Neural progenitor cell (in vitro differentiated cells): ENCODE measurements around the gene C1QTNF6. TPM values are rescaled to one million over a fixed set of nuclear protein-coding genes. Genes with fewer than 3 reads are reported as not detected.
A peak's percentile ranks its signal among the peaks of the same experiment; 100 is the strongest.

ENCODE experiments used
- DNase-seq: peaks from one replicate; pipeline ENCODE4 v3.0.0-alpha.2; 2016; ENCODE audit warnings: low spot score
- H2AFZ ChIP-seq: fragments of 200-600 bp; sonication (generic); replicated peaks from 2 replicates; pipeline ENCODE4 v1.6.1; 2016; ENCODE audit warnings: antibody characterized with exemption
- H3F3A ChIP-seq: fragments of 200-600 bp; sonication (generic); 2 replicates; pipeline ENCODE4 v1.6.1; 2016; ENCODE audit warnings: antibody characterized with exemption, low read depth
- H3K27ac ChIP-seq: fragments of 200-600 bp; sonication (generic); 2 replicates; pipeline ENCODE4 v1.5.1; 2016; ENCODE audit warnings: mild to moderate bottlenecking
- H3K27me3 ChIP-seq: fragments of 200-600 bp; sonication (generic); 2 replicates; pipeline ENCODE4 v1.6.1; 2016; ENCODE audit warnings: mild to moderate bottlenecking, moderate library complexity
- H3K36me3 ChIP-seq: fragments of 200-600 bp; sonication (generic); 2 replicates; pipeline ENCODE4 v1.5.1; 2016
- H3K4me1 ChIP-seq: fragments of 200-600 bp; sonication (generic); 2 replicates; pipeline ENCODE4 v1.6.1; 2016; ENCODE audit warnings: mixed run types
- H3K4me2 ChIP-seq: fragments of 200-600 bp; sonication (generic); 2 replicates; pipeline ENCODE4 v1.6.1; 2016
- H3K4me3 ChIP-seq: fragments of 200-600 bp; sonication (generic); 2 replicates; pipeline ENCODE4 v1.5.1; 2016
- H3K79me2 ChIP-seq: fragments of 200-600 bp; sonication (generic); 2 replicates; pipeline ENCODE4 v1.6.1; 2016; ENCODE audit warnings: low read depth
- H3K9ac ChIP-seq: fragments of 200-600 bp; sonication (generic); 2 replicates; pipeline ENCODE4 v1.6.1; 2016
- H3K9me3 ChIP-seq: fragments of 200-600 bp; sonication (generic); 2 replicates; pipeline ENCODE4 v1.5.1; 2016; ENCODE audit warnings: low read depth
- H4K20me1 ChIP-seq: fragments of 200-600 bp; sonication (generic); 2 replicates; pipeline ENCODE4 v1.6.1; 2016; ENCODE audit warnings: low read depth
- H3K27ac Mint-ChIP-seq: 3 replicates; pipeline ENCODE4 v1.8.0; 2021; ENCODE audit warnings: mixed read lengths
- H3K27me3 Mint-ChIP-seq: 2 replicates; pipeline ENCODE4 v1.8.0; 2022; ENCODE audit warnings: low read depth, mild to moderate bottlenecking, inconsistent platforms, moderate library complexity, mixed read lengths; ENCODE audit not compliant: insufficient read depth
- H3K36me3 Mint-ChIP-seq: 3 replicates; pipeline ENCODE4 v1.8.0; 2021; ENCODE audit warnings: mixed read lengths
- H3K4me1 Mint-ChIP-seq: 3 replicates; pipeline ENCODE4 v1.8.0; 2021; ENCODE audit warnings: mixed read lengths
- H3K4me3 Mint-ChIP-seq: 3 replicates; pipeline ENCODE4 v1.8.0; 2021; ENCODE audit warnings: mild to moderate bottlenecking, moderate library complexity, mixed read lengths
- H3K9me3 Mint-ChIP-seq: 3 replicates; pipeline ENCODE4 v1.8.0; 2020; ENCODE audit warnings: mixed read lengths
- CTCF ChIP-seq: fragments of 200-600 bp; sonication (generic); IDR thresholded peaks from 2 replicates; pipeline ENCODE4 v1.5.1; 2017; ENCODE audit warnings: antibody characterized with exemption, mild to moderate bottlenecking
- EZH2 ChIP-seq: fragments of 200-600 bp; sonication (generic); IDR thresholded peaks from 2 replicates; pipeline ENCODE4 v1.6.1; 2017; ENCODE audit warnings: antibody characterized with exemption, mild to moderate bottlenecking, moderate library complexity
- EZH2phosphoT487 ChIP-seq: fragments of 200-600 bp; sonication (generic); IDR thresholded peaks from 2 replicates; pipeline ENCODE4 v1.6.1; 2017; ENCODE audit warnings: antibody characterized with exemption
- total RNA-seq: library from RNA; depleted of rRNA; stranded (reverse); fragments of >200 nt; gene quantifications from 2 replicates; pipeline ENCODE4 v1.2.3, GENCODE V29; 2015; ENCODE audit warnings: low replicate concordance

C1QTNF6 gene
- total RNA-seq, 1 donor from 2014 or later, result 7.2 TPM

- Histone ChIP-seq H3K9ac (no peak overlapping the region), H3K9me3 (no peaks in the 10 kb centered on the region), H3K79me2 (no peaks in the 10 kb centered on the region), H3K4me3 (no peak overlapping the region), H2AFZ (no peak overlapping the region), H3K4me1 (peaks cover 25% of the 10 kb centered on the region), H3K36me3 (no peaks in the 10 kb centered on the region), H3K27ac (no peak overlapping the region), H4K20me1 (no peaks in the 10 kb centered on the region), H3K27me3 (no peaks in the 10 kb centered on the region), H3F3A (peaks cover 30% of the 10 kb centered on the region), H3K4me2 (no peak overlapping the region)
- no peak for TF ChIP-seq CTCF
- TF ChIP-seq EZH2phosphoT487, result no peak
- TF ChIP-seq EZH2, result no peak
- peak overlapping the region; percentile 18 for H3K4me3 Mint-ChIP-seq
- peaks cover 5% of the 10 kb centered on the region for H3K36me3 Mint-ChIP-seq
- no peak for DNase-seq
- H3K4me1 Mint-ChIP-seq, result peaks cover 41% of the 10 kb centered on the region
- H3K27ac Mint-ChIP-seq, result peak overlapping the region; percentile 86
- H3K27me3 Mint-ChIP-seq, result peaks cover 5% of the 10 kb centered on the region
- H3K9me3 Mint-ChIP-seq, result no peaks in the 10 kb centered on the region
These were observed 3.1 kb downstream of the C1QTNF6 start for GRCh38 chr22:37184816-37185541.

GRCh38 chr22:37184380-37184755 lies 3.7 kb downstream of the C1QTNF6 start:
- Histone ChIP-seq H3K79me2 (no peaks in the 10 kb centered on the region), H3K4me3 (no peak overlapping the region), H3K27ac (no peak overlapping the region), H3F3A (peaks cover 24% of the 10 kb centered on the region), H3K36me3 (no peaks in the 10 kb centered on the region), H2AFZ (no peak overlapping the region), H3K9ac (no peak overlapping the region), H3K27me3 (no peaks in the 10 kb centered on the region), H3K9me3 (no peaks in the 10 kb centered on the region), H4K20me1 (no peaks in the 10 kb centered on the region), H3K4me2 (no peak overlapping the region), H3K4me1 (peaks cover 21% of the 10 kb centered on the region)
- peaks cover 44% of the 10 kb centered on the region for H3K4me1 Mint-ChIP-seq
- H3K27me3 Mint-ChIP-seq, result peaks cover 5% of the 10 kb centered on the region
- peaks cover 3% of the 10 kb centered on the region for H3K36me3 Mint-ChIP-seq
- H3K4me3 Mint-ChIP-seq, result no peak overlapping the region
- H3K9me3 Mint-ChIP-seq, result no peaks in the 10 kb centered on the region
- DNase-seq, result no peak
- peak overlapping the region; percentile 86 for H3K27ac Mint-ChIP-seq
- TF ChIP-seq EZH2phosphoT487 (no peak), CTCF (no peak), EZH2 (no peak)

- Mint-ChIP-seq H3K4me3 (no peak overlapping the region), H3K4me1 (peaks cover 44% of the 10 kb centered on the region), H3K27ac (peak overlapping the region; percentile 74), H3K27me3 (peaks cover 5% of the 10 kb centered on the region), H3K9me3 (no peaks in the 10 kb centered on the region), H3K36me3 (peaks cover 2% of the 10 kb centered on the region)
- H3K79me2 ChIP-seq, result no peaks in the 10 kb centered on the region
- H3K36me3 ChIP-seq, result no peaks in the 10 kb centered on the region
- H3K27me3 ChIP-seq, result no peaks in the 10 kb centered on the region
- H4K20me1 ChIP-seq, result no peaks in the 10 kb centered on the region
- H2AFZ ChIP-seq, result no peak overlapping the region
- no peaks in the 10 kb centered on the region for H3K9me3 ChIP-seq
- H3F3A ChIP-seq, result peaks cover 21% of the 10 kb centered on the region
- TF ChIP-seq CTCF (no peak), EZH2phosphoT487 (no peak), EZH2 (no peak)
- no peak for DNase-seq
- no peak overlapping the region for H3K9ac ChIP-seq
- no peak overlapping the region for H3K4me2 ChIP-seq
- no peak overlapping the region for H3K4me3 ChIP-seq
- H3K27ac ChIP-seq, result no peak overlapping the region
- peaks cover 19% of the 10 kb centered on the region for H3K4me1 ChIP-seq
These were observed 4.3 kb downstream of the C1QTNF6 start for GRCh38 chr22:37183432-37184379.
